PC-9 (cell line): ENCODE results near the gene SORCS2.

ENCODE experiments used
- CTCF ChIP-seq: fragments of 200-600 bp; sonication (generic); conservative IDR thresholded peaks from 2 replicates; pipeline ENCODE4 v1.6.1; 2017; ENCODE audit warnings: mixed run types, antibody characterized with exemption, mild to moderate bottlenecking, moderate library complexity
- EZH2 ChIP-seq: fragments of 200-600 bp; sonication (generic); IDR thresholded peaks from 2 replicates; pipeline ENCODE4 v1.8.0; 2017; ENCODE audit warnings: antibody characterized with exemption, low read depth

- TF ChIP-seq CTCF (no peak), EZH2 (no peak)
These were observed 507.5 kb downstream of the SORCS2 start for GRCh38 chr4:7699825-7700224.
